GM12801 (cell line): ENCODE results near the gene FUT3.

Experiments used
- TF ChIP-seq, protein P1 (sequence below): IDR thresholded peaks from one replicate; pipeline ENCODE4 v1.5.1; 2011; ENCODE audit warnings: control low read depth; ENCODE audit not compliant: insufficient read length; ENCODE audit errors: extremely low read depth

FUT3 gene

DNA sequence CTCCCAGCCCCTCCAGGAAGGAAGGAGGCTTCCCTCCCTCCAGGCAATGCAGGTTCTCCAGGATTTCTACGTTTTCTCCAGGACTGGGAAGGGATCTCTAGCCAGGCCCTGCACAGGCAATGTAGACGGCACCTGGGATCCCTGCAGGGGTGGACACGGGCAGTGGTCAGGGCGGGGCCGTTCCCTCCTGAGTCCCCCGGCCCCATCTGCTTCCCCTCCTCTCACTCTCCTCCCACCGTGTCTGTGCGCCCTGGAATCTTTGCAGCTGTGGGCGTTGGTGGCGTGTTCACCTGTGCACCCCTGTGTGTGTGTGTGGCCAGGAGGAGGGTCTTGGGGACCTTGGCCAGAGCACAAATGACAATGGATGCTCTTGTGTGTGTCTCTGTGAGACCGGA lies 36.4 kb downstream of the FUT3 start:
- TF ChIP-seq, protein P1, sequence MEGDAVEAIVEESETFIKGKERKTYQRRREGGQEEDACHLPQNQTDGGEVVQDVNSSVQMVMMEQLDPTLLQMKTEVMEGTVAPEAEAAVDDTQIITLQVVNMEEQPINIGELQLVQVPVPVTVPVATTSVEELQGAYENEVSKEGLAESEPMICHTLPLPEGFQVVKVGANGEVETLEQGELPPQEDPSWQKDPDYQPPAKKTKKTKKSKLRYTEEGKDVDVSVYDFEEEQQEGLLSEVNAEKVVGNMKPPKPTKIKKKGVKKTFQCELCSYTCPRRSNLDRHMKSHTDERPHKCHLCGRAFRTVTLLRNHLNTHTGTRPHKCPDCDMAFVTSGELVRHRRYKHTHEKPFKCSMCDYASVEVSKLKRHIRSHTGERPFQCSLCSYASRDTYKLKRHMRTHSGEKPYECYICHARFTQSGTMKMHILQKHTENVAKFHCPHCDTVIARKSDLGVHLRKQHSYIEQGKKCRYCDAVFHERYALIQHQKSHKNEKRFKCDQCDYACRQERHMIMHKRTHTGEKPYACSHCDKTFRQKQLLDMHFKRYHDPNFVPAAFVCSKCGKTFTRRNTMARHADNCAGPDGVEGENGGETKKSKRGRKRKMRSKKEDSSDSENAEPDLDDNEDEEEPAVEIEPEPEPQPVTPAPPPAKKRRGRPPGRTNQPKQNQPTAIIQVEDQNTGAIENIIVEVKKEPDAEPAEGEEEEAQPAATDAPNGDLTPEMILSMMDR: no peak

DNA sequence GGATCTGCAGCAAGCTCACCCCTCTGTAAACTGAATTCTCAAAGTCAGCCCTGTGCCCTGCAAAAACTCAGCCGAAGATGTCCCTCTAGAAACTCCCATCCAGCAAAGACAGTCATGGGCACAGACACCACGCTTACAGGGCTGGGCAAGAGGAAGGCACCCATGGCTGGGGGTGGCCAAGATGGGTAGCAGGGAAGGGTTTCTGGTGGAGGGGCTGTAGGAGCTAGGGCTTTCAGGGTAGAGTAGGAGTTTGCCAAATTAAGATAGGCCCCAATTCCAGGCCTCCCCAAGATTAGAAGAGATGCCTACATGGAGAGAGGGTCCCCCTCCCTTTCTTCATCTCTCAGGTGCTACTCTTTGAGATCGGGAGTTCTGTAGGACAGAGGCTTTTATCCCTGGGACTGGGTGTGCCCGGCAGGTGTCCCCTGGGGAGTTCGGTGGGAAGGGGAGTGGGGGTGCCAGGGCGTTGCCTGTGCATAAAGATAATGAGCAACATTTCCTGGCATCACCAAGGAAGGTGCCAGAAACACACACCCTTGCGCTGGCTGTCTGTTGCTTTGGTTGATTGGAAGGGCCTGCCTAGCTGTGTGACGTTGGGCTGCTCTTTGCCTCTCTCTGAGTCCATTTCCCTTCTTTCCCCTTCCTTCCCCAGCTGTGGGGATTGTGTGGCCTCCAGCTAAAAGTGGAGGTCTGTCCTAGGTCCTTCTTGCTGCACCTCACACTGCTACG lies 37.0 kb downstream of the FUT3 start:
- TF ChIP-seq, protein P1: no peak

DNA sequence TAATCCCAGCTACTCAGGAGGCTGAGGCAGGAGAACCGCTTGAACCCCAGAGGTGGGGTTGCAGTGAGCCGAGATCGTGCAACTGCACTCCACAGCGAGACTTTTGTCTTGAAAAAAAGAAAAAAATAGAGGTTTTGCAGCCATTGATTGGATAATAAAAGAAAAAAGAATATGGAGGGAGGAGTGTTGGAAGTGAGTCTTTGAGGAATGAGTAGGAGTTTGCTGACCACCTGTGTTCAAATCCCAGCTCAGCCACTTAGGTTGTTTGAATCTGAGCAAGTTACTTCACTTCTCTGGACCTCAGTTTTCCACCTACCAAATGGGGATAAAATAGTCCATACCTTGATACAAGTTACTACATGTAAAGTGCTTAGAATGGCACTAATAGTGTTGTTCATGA lies 40.1 kb downstream of the FUT3 start:
- TF ChIP-seq, protein P1: no peak

- TF ChIP-seq, protein P1: no peak
Observed at GRCh38 chr19:5809469-5809868, 41.8 kb downstream of the FUT3 start.

DNA sequence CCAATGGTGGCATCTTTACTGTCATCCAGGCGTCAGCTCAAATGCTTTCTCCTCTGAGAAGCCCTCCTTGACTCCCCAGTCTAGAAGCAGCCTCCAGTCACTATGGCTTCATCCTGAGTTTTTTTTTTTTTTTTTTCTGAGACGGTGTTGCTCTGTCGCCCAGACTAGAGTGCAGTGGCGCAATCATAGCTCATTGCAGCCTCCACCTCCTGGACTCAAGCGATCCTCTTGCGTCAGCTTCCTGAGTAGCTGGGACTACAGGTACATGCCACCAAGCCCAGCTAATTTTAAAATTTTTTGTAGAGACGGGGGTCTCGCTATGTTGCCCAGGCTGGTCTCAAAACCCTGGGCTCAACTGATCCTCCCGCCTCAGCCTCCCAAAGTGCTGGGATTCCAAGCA lies 42.2 kb downstream of the FUT3 start:
- TF ChIP-seq, protein P1: no peak

DNA sequence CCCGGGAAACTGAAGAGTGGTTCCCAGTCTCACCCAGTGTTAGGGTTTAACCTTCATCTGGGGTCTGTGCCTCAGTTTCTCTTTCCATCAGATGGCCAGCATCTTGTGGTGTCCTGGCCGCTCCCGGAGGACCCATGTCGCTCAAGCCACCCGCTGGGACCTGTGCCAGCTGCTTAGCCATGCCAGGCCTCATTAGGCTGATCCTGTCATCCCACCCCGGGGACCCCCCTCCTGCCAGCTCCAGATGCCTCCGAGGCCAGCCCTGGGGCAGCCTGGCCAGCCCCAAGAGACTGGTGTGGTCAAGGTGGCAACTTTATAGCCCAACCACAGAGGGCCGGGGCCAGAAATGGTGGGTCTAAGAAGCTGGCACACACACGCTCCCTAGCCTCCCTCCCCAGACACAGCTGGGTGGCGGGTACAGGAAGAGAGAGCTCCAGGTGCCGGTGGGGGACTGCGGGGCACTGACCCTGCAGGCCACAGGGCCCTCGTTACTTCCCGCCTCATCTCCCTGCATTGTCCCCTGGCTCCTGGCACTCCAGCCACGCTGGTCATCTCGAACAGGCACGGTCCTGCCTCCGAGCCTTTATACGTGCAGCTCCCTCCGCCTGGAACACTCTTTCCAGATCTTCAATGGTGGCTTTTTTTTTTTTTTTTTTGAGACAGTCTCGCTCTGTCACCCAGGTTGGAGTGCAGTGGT lies 43.0 kb downstream of the FUT3 start:
- TF ChIP-seq, protein P1: no peak

DNA sequence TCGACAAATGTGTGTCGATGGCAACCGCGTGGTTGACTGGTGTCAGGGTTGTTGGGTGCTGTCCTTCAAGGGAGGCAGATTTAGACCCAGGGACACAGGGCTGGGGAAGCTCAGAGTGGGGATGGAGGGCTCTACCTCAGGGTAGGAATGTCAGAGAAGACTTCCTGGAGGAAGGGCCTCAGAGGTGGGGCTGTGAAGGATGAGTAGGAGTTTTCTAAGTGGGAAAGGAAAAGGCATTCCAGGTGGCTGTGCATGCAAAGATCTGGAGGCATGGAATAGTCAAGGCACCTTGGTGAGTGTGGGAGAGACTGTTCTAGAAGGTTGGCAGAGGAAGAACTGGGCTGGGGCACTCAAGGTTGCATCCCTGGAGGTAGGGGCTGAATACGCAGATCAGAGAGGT lies 44.3 kb downstream of the FUT3 start:
- TF ChIP-seq, protein P1: no peak
